ENCODE results near the gene SORBS2.

The SORBS2 gene

DNA sequence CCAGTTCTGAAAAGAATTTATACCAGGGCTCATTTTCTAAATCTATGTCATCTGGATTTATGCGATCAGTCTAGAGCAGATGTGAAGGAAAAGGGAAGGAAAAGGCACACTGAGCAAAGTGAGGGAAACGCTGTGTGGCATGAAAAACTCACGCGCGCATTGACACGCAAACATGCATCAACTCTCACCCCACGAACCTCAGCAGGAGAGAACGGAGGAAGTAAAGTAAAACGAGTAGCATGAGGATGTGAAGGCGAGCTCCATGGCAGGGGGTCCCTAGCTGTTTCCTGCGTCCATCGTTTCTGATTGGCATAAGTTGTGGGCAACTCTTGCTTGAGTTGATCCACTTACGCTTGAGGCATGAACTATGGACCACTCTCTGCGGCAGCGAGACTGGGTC, 173.9 kb downstream of the SORBS2 start:
- Histone ChIP-seq H3K36me3 (ENCODE audit: insufficient read depth, low read length) (no peaks in the 10 kb centered on the region), H3K27me3 (ENCODE audit: insufficient read depth, low read length, poor library complexity) (no peaks in the 10 kb centered on the region), H3K4me2 (ENCODE audit: insufficient read depth, low read length) (no peak overlapping the region), H4K20me1 (ENCODE audit: insufficient read depth, low read length) (no peaks in the 10 kb centered on the region), H3K27ac (ENCODE audit: low read length) (no peak overlapping the region), H3K4me1 (ENCODE audit: insufficient read depth, low read length) (no peaks in the 10 kb centered on the region), H3K9me3 (ENCODE audit: insufficient read depth, low read length, severe bottlenecking) (peaks cover 4% of the 10 kb centered on the region), H3K79me2 (ENCODE audit: insufficient read depth, low read length) (no peaks in the 10 kb centered on the region), H2AFZ (ENCODE audit: low read depth, low read length) (no peak overlapping the region), H3K4me3 (ENCODE audit: low read depth in 1 of 2, low read length in 2 of 2) (no peak overlapping the region), H3K9ac (ENCODE audit: low read depth, low read length) (no peak overlapping the region)
- DNase-seq (no peak), ATAC-seq (ENCODE audit: insufficient read depth, low read depth) (no peak)
- TF ChIP-seq, protein P1, sequence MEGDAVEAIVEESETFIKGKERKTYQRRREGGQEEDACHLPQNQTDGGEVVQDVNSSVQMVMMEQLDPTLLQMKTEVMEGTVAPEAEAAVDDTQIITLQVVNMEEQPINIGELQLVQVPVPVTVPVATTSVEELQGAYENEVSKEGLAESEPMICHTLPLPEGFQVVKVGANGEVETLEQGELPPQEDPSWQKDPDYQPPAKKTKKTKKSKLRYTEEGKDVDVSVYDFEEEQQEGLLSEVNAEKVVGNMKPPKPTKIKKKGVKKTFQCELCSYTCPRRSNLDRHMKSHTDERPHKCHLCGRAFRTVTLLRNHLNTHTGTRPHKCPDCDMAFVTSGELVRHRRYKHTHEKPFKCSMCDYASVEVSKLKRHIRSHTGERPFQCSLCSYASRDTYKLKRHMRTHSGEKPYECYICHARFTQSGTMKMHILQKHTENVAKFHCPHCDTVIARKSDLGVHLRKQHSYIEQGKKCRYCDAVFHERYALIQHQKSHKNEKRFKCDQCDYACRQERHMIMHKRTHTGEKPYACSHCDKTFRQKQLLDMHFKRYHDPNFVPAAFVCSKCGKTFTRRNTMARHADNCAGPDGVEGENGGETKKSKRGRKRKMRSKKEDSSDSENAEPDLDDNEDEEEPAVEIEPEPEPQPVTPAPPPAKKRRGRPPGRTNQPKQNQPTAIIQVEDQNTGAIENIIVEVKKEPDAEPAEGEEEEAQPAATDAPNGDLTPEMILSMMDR (IDR thresholded peaks at IDR 0.05; ENCODE audit: borderline replicate concordance, extremely low read depth, low read length, poor library complexity, severe bottlenecking) = no peak
- no peak for TF ChIP-seq EZH2 (IDR thresholded peaks at IDR 0.05; ENCODE audit: borderline replicate concordance, low read depth, low read length, severe bottlenecking)

DNA sequence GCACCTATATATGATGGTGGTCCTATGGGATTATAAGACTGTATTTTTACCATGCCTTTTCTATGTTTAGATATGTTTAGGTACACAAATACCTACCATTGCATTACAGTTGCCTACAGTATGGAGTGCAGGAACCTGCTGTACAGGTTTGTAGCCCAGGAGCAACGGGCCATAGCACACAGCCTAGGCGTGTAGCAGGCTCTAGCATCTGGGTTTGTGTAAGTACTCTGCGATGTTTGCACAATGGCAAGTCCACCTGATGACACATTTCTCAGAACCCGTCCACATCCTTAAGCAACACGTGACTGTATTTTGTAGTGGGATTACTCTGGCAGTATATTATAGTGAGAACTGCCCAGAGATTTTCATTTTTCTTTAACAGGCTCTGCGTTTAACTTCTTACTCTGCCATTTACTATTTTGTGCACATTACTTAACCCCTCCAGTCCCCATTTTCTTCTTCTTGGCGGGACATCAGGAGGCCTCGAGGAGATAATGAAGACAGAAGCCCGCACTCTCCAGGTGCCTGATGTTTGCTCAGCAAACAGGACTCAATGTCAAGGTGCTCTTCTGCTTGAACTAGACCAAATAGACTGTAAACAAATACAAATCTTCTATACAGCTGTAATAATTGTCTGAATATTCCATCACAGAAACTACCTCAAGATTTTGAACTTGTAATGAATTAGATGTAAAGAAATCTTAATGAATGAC, 174.7 kb downstream of the SORBS2 start:
- Histone ChIP-seq H3K4me1 (ENCODE audit: insufficient read depth, low read length) (no peaks in the 10 kb centered on the region), H3K79me2 (ENCODE audit: insufficient read depth, low read length) (no peaks in the 10 kb centered on the region), H3K36me3 (ENCODE audit: insufficient read depth, low read length) (no peaks in the 10 kb centered on the region), H2AFZ (ENCODE audit: low read depth, low read length) (no peak overlapping the region), H3K9me3 (ENCODE audit: insufficient read depth, low read length, severe bottlenecking) (peaks cover 4% of the 10 kb centered on the region), H3K27me3 (ENCODE audit: insufficient read depth, low read length, poor library complexity) (no peaks in the 10 kb centered on the region), H3K4me3 (ENCODE audit: low read depth in 1 of 2, low read length in 2 of 2) (no peak overlapping the region), H3K4me2 (ENCODE audit: insufficient read depth, low read length) (no peak overlapping the region), H3K9ac (ENCODE audit: low read depth, low read length) (no peak overlapping the region), H3K27ac (ENCODE audit: low read length) (no peak overlapping the region), H4K20me1 (ENCODE audit: insufficient read depth, low read length) (no peaks in the 10 kb centered on the region)
- ATAC-seq (ENCODE audit: insufficient read depth, low read depth) (no peak), DNase-seq (no peak)
- TF ChIP-seq, protein P1 (IDR thresholded peaks at IDR 0.05; ENCODE audit: borderline replicate concordance, extremely low read depth, low read length, poor library complexity, severe bottlenecking) = no peak
- no peak for TF ChIP-seq EZH2 (IDR thresholded peaks at IDR 0.05; ENCODE audit: borderline replicate concordance, low read depth, low read length, severe bottlenecking)

DNA sequence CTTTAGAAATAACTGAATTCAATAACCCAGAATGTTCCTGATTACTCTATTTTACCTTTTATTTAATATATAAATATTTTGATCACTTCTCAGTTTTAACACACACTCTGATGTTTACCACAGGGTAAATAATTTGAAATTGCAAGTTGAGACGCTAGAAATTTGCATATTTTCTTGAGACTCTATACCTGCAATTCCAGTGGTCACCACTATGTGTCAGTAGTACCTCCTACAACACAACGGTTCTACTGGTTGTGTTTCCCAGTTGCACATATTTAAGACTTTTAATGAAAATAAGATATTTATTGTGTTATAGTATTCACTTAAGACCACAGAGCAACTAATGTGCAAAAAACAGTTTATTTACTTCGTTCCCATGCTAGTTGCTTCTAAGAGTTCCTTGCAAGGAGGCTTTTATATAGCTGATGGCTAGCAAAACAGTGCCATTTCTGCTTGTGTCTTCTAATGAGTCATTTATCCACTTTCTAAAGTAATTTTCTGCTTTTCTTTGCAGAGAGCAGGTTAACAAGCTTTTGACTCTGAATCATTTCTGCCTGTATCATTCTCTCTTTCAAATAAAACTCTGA, 177.8 kb downstream of the SORBS2 start:
- Histone ChIP-seq H4K20me1 (ENCODE audit: insufficient read depth, low read length) (no peaks in the 10 kb centered on the region), H3K4me3 (ENCODE audit: low read depth in 1 of 2, low read length in 2 of 2) (no peak overlapping the region), H2AFZ (ENCODE audit: low read depth, low read length) (no peak overlapping the region), H3K36me3 (ENCODE audit: insufficient read depth, low read length) (no peaks in the 10 kb centered on the region), H3K4me1 (ENCODE audit: insufficient read depth, low read length) (no peaks in the 10 kb centered on the region), H3K9ac (ENCODE audit: low read depth, low read length) (no peak overlapping the region), H3K27me3 (ENCODE audit: insufficient read depth, low read length, poor library complexity) (no peaks in the 10 kb centered on the region), H3K79me2 (ENCODE audit: insufficient read depth, low read length) (no peaks in the 10 kb centered on the region), H3K27ac (ENCODE audit: low read length) (no peak overlapping the region), H3K9me3 (ENCODE audit: insufficient read depth, low read length, severe bottlenecking) (peaks cover 4% of the 10 kb centered on the region), H3K4me2 (ENCODE audit: insufficient read depth, low read length) (no peak overlapping the region)
- ATAC-seq (ENCODE audit: insufficient read depth, low read depth) (no peak), DNase-seq (no peak)
- TF ChIP-seq, protein P1 (IDR thresholded peaks at IDR 0.05; ENCODE audit: borderline replicate concordance, extremely low read depth, low read length, poor library complexity, severe bottlenecking) = peak; percentile 61
- no peak for TF ChIP-seq EZH2 (IDR thresholded peaks at IDR 0.05; ENCODE audit: borderline replicate concordance, low read depth, low read length, severe bottlenecking)

Measured in DND-41 (cell line).